ENCODE data around the gene MAGI1. TPM values are rescaled to one million over a fixed set of nuclear protein-coding genes. Genes with fewer than 3 reads are reported as not detected.

MAGI1 gene
- total RNA-seq, 1 experiment from 2014 or later, result 16.9 TPM

DNA sequence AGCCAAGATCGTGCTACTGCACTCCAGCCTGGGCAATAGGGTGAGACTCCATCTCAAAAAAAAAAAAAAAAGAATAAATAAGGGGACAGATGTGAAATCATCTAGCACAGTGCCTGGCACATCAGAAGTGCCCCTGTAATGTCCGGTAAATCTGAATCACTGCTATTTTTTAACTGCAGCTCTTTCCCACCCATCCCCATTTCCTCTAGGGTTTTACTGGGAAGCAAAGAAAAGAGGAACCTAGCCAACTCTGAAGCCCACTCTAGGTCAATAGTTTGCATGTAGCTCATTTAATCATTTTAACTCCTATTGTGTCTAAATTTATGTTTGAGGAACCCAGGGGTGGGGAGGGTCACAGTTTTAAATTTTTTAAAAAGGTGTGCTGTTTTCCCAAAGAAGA is 26.0 kb downstream of the MAGI1 start:
- DNase-seq, result no peak
- Histone ChIP-seq H3K4me3 (no peak overlapping the region), H3K9me3 (replicated peaks) (no peaks in the 10 kb centered on the region), H3K4me1 (peaks cover 5% of the 10 kb centered on the region; the same call in 1 of the 2 replicates), H3K27me3 (no peaks in the 10 kb centered on the region), H3K27ac (no peak overlapping the region), H3K36me3 (no peaks in the 10 kb centered on the region)

DNA sequence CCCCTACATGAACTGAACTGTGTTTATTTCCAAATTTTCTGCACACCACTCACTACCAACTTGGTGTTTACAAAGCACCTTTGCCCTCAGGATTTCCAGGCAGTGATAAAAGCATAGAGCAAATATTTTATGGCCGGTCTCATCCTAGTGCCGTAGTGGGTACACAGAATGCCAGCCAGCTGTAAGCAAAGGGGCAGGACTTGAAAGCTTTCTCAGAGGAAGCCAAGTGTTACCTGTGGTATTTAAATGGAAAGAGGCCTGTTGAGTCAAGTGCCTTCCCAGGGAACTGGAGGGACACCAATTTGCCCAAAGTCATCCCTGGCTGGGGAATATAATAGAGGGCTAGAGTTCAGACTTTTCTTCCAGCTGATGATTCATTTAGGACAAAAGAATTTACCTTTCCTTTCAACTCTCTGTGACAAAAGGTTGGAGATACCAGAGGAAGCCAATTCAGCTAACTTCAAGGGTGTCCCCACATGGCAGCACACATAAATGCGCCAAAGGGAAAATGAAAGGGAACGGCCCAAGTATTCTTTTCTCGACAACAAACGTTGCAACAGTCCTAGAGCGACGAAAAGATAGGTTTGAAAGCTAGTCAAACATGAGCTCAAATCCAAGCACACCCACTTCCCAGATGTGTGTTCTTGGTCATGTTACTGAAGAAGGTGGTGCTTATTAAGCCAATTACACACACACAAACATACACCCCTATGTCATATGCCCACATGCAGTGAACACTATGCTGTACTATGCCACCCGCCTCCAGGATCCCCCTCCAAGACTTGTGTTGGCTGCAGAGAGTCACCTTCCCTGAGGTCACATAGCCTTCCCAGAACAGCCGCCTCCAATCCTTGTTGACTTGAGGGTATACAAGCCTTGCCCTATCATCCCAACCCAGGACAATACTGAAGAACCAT is 27.7 kb downstream of the MAGI1 start:
- no peak for DNase-seq

GRCh38 chr3:66010348-66010738 is 28.4 kb downstream of the MAGI1 start:
- no peaks in the 10 kb centered on the region for H3K27me3 ChIP-seq
- no peak for DNase-seq
- H3K27ac ChIP-seq, result no peak overlapping the region
- no peaks in the 10 kb centered on the region for H3K36me3 ChIP-seq
- no peaks in the 10 kb centered on the region for H3K9me3 ChIP-seq (replicated peaks)
- no peak overlapping the region for H3K4me3 ChIP-seq
- H3K4me1 ChIP-seq, result peaks cover 5% of the 10 kb centered on the region; the same call in 1 of the 2 replicates

More for the DNA sequence above, 27.7 kb downstream of the MAGI1 start:
- Histone ChIP-seq H3K27ac (no peak overlapping the region), H3K4me3 (no peak overlapping the region), H3K27me3 (no peaks in the 10 kb centered on the region), H3K4me1 (peaks cover 5% of the 10 kb centered on the region; the same call in 1 of the 2 replicates), H3K36me3 (no peaks in the 10 kb centered on the region), H3K9me3 (replicated peaks) (no peaks in the 10 kb centered on the region)

DNA sequence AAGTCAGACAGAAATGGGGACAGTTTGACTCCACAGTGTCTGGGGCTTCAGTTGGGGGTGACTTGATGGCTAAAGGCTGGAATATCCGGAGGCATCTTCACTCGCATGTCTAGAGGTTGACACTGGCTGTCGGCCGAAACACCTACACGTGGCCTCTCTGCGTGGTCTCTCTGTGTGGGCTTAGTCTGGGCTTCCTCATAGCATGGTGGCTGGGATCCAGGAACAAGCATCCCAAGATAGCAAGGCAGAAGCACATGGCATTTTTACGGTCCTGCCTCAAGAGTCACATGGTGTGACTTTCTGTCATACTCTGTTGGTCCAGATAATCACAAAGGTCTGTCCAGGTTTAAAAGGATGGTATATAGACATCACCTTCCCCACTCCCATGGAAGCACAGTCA is 34.5 kb downstream of the MAGI1 start:
- H3K9me3 ChIP-seq (replicated peaks), result no peaks in the 10 kb centered on the region
- no peaks in the 10 kb centered on the region for H3K27me3 ChIP-seq
- DNase-seq, result no peak
- no peak overlapping the region for H3K4me3 ChIP-seq
- H3K4me1 ChIP-seq, result no peaks in the 10 kb centered on the region
- H3K36me3 ChIP-seq, result no peaks in the 10 kb centered on the region
- no peak overlapping the region for H3K27ac ChIP-seq

DNA sequence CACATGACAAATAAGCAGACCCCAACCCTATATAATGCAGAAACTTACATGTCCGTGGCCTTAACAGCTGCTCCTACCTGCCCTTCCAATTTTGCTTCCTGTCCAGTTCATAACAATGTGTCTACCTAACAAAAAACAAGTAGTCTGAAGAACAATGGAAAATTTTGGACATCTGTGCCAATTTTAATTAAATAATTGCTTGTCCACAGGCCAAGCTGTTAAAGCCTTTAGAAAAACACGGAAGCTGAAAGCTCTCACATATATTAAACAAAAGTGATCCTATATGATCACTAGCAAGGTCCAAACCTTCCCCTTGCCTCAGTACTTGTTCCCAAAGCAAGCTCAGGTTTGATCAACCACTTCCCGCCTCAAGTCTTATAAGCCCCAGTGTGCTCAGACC is 37.1 kb downstream of the MAGI1 start:
- H3K4me1 ChIP-seq, result no peaks in the 10 kb centered on the region
- no peaks in the 10 kb centered on the region for H3K36me3 ChIP-seq
- no peak overlapping the region for H3K27ac ChIP-seq
- DNase-seq, result no peak
- H3K4me3 ChIP-seq, result no peak overlapping the region
- no peaks in the 10 kb centered on the region for H3K27me3 ChIP-seq
- H3K9me3 ChIP-seq (replicated peaks), result no peaks in the 10 kb centered on the region

DNA sequence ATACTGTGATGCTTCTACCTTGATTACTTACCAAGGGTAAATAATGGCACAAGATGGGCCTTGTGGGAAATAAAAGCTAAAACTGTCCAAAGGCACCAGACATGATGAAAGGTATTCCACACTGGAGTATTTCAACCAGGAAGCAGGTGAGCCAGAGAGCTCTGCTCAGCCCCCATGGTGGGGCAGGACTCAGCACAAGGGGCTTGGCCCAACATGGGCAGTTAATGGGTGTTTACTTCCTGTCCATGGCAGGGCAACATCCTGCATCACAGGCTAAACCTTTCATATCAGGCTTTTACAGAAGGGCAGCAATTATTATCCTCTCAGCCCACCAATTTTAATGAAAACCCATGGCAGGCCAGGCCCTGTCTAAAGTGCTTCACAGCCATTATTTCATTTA is 38.2 kb downstream of the MAGI1 start:
- H3K27ac ChIP-seq, result no peak overlapping the region
- no peaks in the 10 kb centered on the region for H3K27me3 ChIP-seq
- H3K36me3 ChIP-seq, result no peaks in the 10 kb centered on the region
- no peak for DNase-seq
- H3K4me3 ChIP-seq, result no peak overlapping the region
- H3K4me1 ChIP-seq, result no peaks in the 10 kb centered on the region
- no peaks in the 10 kb centered on the region for H3K9me3 ChIP-seq (replicated peaks)

DNA sequence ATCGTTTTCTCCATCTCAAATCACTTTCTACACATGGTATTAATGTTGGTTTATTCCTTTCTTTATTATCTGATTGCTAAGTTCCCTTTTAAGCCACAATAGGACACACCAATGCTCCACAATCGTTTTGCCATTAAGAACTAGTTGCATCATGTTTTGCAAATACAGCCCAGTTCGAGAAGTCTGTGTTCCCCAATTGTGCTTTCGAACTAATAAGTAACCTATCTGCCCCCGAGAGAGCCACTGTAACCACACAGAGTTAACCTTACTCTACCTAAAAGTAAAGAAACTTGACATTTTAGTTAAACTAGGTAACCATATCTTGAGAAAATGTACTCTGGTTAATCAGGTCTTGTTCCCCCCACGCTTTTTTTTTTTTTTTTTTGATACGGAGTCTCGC is 39.1 kb downstream of the MAGI1 start:
- no peak for DNase-seq
- Histone ChIP-seq H3K9me3 (replicated peaks) (no peaks in the 10 kb centered on the region), H3K4me1 (no peaks in the 10 kb centered on the region), H3K4me3 (no peak overlapping the region), H3K27ac (no peak overlapping the region), H3K27me3 (no peaks in the 10 kb centered on the region), H3K36me3 (no peaks in the 10 kb centered on the region)

- no peak for DNase-seq
Observed at GRCh38 chr3:65996589-65996988, 42.1 kb downstream of the MAGI1 start.

DNA sequence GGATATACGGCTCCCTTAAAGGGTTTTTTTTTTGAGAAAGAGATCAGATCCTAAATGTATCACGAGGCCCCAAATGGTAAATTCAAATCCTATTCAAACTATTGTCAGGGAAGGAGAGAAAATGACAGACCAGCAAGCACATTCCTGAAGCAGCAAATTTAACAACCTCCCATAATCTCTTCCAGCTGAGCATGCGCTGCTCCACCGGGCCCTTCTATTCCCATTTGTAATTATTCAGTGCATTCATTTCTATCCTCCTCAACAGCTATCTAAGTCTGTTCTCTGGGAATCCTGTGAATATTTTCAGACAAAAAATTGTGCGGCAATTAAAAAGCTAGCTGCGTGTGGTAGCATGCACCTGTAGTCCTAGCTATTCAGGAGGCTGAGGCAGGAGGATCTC is 43.2 kb downstream of the MAGI1 start:
- Histone ChIP-seq H3K27me3 (no peaks in the 10 kb centered on the region), H3K36me3 (no peaks in the 10 kb centered on the region), H3K4me1 (no peaks in the 10 kb centered on the region), H3K9me3 (replicated peaks) (no peaks in the 10 kb centered on the region), H3K4me3 (no peak overlapping the region), H3K27ac (no peak overlapping the region)
- no peak for DNase-seq

More at GRCh38 chr3:65996589-65996988, 42.1 kb downstream of the MAGI1 start:
- Histone ChIP-seq H3K27ac (no peak overlapping the region), H3K36me3 (no peaks in the 10 kb centered on the region), H3K4me1 (no peaks in the 10 kb centered on the region), H3K9me3 (replicated peaks) (no peaks in the 10 kb centered on the region), H3K4me3 (no peak overlapping the region), H3K27me3 (no peaks in the 10 kb centered on the region)

DNA sequence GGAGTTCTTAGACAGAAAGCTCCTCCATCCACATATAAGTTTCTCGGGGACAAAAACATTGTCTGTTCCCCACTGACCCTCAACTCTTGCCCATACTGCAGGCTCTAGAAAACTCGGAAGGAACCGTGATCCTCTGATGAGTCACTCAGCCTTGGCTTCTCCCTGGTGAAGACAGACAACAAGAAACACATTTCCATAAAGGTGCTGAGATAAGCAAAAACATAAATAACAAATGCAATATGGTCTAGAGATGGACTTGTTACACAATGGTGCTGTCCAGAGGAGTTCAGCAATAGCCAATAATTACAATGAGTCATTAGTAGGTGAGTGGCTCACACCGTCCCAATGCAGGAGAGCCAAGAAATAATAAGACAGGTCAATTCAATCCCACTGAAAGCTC is 43.7 kb downstream of the MAGI1 start:
- Histone ChIP-seq H3K27me3 (no peaks in the 10 kb centered on the region), H3K36me3 (no peaks in the 10 kb centered on the region), H3K4me3 (no peak overlapping the region), H3K9me3 (replicated peaks) (no peaks in the 10 kb centered on the region), H3K4me1 (no peaks in the 10 kb centered on the region), H3K27ac (no peak overlapping the region)
- no peak for DNase-seq

GRCh38 chr3:65993134-65993900 is 45.4 kb downstream of the MAGI1 start:
- no peaks in the 10 kb centered on the region for H3K36me3 ChIP-seq
- H3K4me1 ChIP-seq, result peaks cover 11% of the 10 kb centered on the region
- H3K27ac ChIP-seq, result no peak overlapping the region
- no peak overlapping the region for H3K4me3 ChIP-seq
- DNase-seq, result no peak
- no peaks in the 10 kb centered on the region for H3K27me3 ChIP-seq
- no peaks in the 10 kb centered on the region for H3K9me3 ChIP-seq (replicated peaks)

DNA sequence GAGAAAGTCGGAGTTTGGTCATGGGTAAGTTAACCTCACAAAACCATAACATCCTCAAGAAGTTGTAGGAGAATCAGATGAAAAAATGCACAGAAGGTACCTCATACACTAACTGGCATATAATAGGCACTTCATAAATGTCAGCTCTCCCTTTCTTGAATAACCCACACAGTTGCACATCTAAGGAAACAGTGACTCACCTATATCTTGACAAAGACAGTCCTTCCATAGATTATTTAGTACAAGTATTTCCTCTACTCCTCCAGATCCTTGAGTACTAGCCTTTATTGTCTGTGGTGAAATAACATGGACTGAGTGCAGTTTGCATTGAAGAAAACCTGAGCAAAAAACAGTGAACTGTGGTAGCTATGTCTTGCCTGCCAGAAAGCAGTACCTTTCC is 46.6 kb downstream of the MAGI1 start:
- H3K4me3 ChIP-seq, result no peak overlapping the region
- no peaks in the 10 kb centered on the region for H3K36me3 ChIP-seq
- H3K27ac ChIP-seq, result no peak overlapping the region
- no peaks in the 10 kb centered on the region for H3K27me3 ChIP-seq
- H3K9me3 ChIP-seq (replicated peaks), result no peaks in the 10 kb centered on the region
- H3K4me1 ChIP-seq, result peaks cover 19% of the 10 kb centered on the region
- DNase-seq, result no peak

- H3K4me3 ChIP-seq, result no peak overlapping the region
Observed at GRCh38 chr3:65988411-65989180, 50.1 kb downstream of the MAGI1 start.

DNA sequence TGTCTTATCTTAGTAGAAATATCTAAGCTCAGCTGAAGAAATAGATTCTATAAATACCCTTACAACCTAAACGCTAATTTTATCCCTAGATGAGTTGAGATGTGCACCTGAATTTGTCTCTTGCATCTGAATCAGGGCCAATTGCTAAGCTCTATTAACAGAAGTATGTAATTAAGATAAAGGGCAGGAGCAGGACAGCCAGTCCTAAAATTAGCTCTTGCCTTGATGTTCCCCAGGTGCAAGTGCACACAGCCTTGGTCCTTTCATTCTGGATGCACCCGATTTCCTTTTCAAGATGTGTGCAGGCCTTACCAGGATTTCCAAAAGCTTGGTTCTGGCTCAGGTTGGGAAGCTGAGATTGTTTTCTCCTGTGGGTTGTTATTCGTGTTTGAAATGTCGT is 52.4 kb downstream of the MAGI1 start:
- no peaks in the 10 kb centered on the region for H3K36me3 ChIP-seq
- DNase-seq, result no peak

More at GRCh38 chr3:65988411-65989180, 50.1 kb downstream of the MAGI1 start:
- Histone ChIP-seq H3K27ac (peak overlapping the region; percentile 87), H3K27me3 (no peaks in the 10 kb centered on the region), H3K4me1 (peaks cover 19% of the 10 kb centered on the region), H3K9me3 (replicated peaks) (no peaks in the 10 kb centered on the region), H3K36me3 (no peaks in the 10 kb centered on the region)
- peak; percentile 32 to 79 for DNase-seq

DNA sequence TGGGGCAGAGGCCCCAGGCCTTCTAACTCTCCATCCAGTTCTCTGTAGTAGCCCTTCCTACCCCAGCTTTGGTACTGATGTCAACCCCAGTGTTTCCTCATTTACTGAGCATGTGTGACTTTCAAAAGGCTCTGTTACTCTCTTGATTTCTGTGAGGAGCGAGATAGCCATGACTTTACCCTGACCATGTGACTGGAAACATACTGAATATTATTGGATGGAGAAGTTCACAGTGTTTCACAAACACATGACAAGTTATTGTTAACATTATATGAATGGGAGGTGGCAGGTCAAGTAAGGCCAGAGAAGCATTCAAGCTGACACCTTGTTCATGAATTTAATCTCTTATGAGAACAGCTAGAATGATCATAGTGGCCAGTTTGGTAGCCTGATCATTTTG is 53.7 kb downstream of the MAGI1 start:
- Histone ChIP-seq H3K4me1 (peaks cover 19% of the 10 kb centered on the region), H3K4me3 (no peak overlapping the region), H3K27me3 (no peaks in the 10 kb centered on the region), H3K36me3 (no peaks in the 10 kb centered on the region), H3K27ac (no peak overlapping the region), H3K9me3 (replicated peaks) (no peaks in the 10 kb centered on the region)
- no peak for DNase-seq

More for the DNA sequence above, 52.4 kb downstream of the MAGI1 start:
- Histone ChIP-seq H3K27me3 (no peaks in the 10 kb centered on the region), H3K9me3 (replicated peaks) (no peaks in the 10 kb centered on the region), H3K4me1 (peaks cover 19% of the 10 kb centered on the region), H3K4me3 (no peak overlapping the region), H3K27ac (no peak overlapping the region)

All from SJCRH30 (cell line).